Left ventricle myocardium superior (tissue), 1 donor: Measurements from ENCODE around the gene MEPE. TPM values are rescaled to one million over a fixed set of nuclear protein-coding genes. Genes with fewer than 3 reads are reported as not detected.
"Not testable (repeated sequence)": the region's sequence is repeated elsewhere in the genome, so short reads cannot be mapped to it uniquely, and the experiment has no call there.

Experiments
- ATAC-seq: fragments of 200-7000 bp; cut with Tn5 transposase; one replicate; pipeline ENCODE4 v1.9.1; 2020; ENCODE audit warnings: mild to moderate bottlenecking, moderate library complexity
- DNase-seq: peaks from one replicate; pipeline ENCODE4 v3.0.0-alpha.2; 2020
- intact Hi-C: fragments of 100-400 bp; cut with micrococcal nuclease; formaldehyde crosslinking; loops from one replicate; pipeline ENCODE4 v1.11.0; 2022
- total RNA-seq: library from RNA; stranded (reverse); fragmentation: NEBNext Ultra II Directional; extraction: Animal tissue kit (Norgen Biotek cat#: 25700); gene quantifications from one replicate; pipeline ENCODE4 v1.2.1, GENCODE V29; 2021
- donor health status: DM: no; HTN: yes; CAD: no; lungs with severe emphysema.

The MEPE gene
- total RNA-seq, 1 donor from 2014 or later: not detected

GRCh38 chr4:87868522-87868921 lies 35.8 kb downstream of the MEPE start:
- intact Hi-C loops: no loop called here
- no peak for ATAC-seq
- no peak for DNase-seq

- intact Hi-C loops: no loop called here
- no peak for ATAC-seq
Measured at GRCh38 chr4:87872028-87872427, 39.3 kb downstream of the MEPE start.

GRCh38 chr4:87875191-87875590 lies 42.4 kb downstream of the MEPE start:
- ATAC-seq: no peak
- no peak for DNase-seq
- intact Hi-C loops: no loop called here

More at GRCh38 chr4:87872028-87872427, 39.3 kb downstream of the MEPE start:
- DNase-seq: no peak

- DNase-seq (no peak), ATAC-seq (no peak)
- intact Hi-C loops: no loop called here
Measured at GRCh38 chr4:87880106-87880505, 47.3 kb downstream of the MEPE start.

- intact Hi-C loops: no loop called here
- DNase-seq (no peak), ATAC-seq (no peak)
Measured at GRCh38 chr4:87881115-87881514, 48.3 kb downstream of the MEPE start.

GRCh38 chr4:87882321-87882720 lies 49.6 kb downstream of the MEPE start:
- intact Hi-C loops: no loop called here
- DNase-seq: no peak
- ATAC-seq: no peak

- intact Hi-C loops: no loop called here
- ATAC-seq: no peak
- DNase-seq: no peak
Measured at GRCh38 chr4:87882861-87883260, 50.1 kb downstream of the MEPE start.

GRCh38 chr4:87884976-87885549 lies 52.3 kb downstream of the MEPE start:
- intact Hi-C loops: no loop called here

GRCh38 chr4:87886083-87886482 lies 53.3 kb downstream of the MEPE start:
- ATAC-seq: no peak
- intact Hi-C loops: no loop called here

More at GRCh38 chr4:87884976-87885549, 52.3 kb downstream of the MEPE start:
- ATAC-seq (no peak), DNase-seq (no peak)

GRCh38 chr4:87890753-87891152 lies 58.0 kb downstream of the MEPE start:
- intact Hi-C loops, ATAC-seq, DNase-seq: not testable (repeated sequence)

More at GRCh38 chr4:87886083-87886482, 53.3 kb downstream of the MEPE start:
- no peak for DNase-seq

GRCh38 chr4:87895964-87896621 lies 63.3 kb downstream of the MEPE start:
- no peak for DNase-seq
- ATAC-seq: peak; percentile 57
- intact Hi-C loops: no loop called here

Other genes with a start within 250 kb of the MEPE start
- not detected for gene DSPP, start 224.4 kb upstream of the MEPE start, total RNA-seq
- gene DMP1, start 182.7 kb upstream of the MEPE start, total RNA-seq: not detected
- gene IBSP, start 33.4 kb upstream of the MEPE start, total RNA-seq: not detected
- gene SPP1, start 142.7 kb downstream of the MEPE start, total RNA-seq: 2.7 TPM
- gene PKD2, start 174.7 kb downstream of the MEPE start, total RNA-seq: 13.3 TPM